ENCODE data around the gene ZBTB42.
"Not testable (repeated sequence)": the region's sequence is repeated elsewhere in the genome, so short reads cannot be mapped to it uniquely, and the experiment has no call there.

ZBTB42 gene

DNA sequence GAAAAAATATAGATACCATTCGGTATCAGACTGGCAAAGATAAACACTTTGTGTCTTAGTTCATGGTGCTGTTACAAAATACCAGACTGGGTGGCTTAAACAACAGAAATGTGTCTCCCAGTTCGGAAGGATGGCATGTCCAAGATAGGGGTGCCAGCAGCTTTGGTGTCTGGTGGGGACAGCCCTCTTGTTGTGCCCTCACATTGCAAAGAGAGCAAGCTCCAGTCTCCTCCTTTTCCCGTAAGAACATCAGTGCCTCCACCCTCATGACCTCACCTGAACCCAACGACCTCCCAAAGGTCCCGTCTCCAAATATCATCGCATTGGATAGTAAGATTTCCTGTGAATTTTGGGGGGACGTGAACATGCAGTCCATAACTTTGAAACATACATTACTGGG, 12.4 kb downstream of the ZBTB42 start:
- no peak for DNase-seq

DNA sequence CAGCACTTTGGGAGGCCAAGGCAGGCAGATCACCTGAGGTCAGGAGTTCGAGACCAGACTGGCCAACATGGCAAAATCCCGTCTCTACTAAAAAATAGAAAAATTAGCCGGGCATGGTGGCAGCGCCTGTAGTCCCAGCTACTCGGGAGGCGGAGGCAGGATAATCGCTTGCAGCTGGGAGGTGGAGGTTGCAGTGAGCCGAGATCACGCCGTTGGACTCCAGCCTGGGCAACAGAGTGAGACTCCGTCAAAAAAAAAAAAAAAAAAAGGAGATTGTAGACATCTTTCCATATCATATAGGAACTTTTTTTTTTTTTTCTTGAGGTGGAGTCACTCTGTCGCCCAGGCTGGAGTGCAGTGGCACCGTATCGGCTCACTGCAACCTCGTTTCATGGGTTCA, 13.8 kb downstream of the ZBTB42 start:
- not testable (repeated sequence) for DNase-seq

DNA sequence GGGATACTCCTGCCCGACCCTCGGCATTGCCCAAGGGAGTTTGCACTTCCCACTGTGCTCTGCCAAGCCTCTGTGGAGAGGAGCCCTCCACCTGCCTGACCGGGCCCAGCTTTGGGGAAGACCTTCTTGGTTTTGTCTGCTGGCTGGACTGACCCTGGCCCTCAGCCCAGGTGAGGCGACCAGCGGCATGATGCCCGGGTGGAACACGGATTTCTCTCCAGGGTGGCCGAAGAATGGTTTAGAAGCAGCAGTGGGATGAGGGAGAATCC, 15.6 kb downstream of the ZBTB42 start:
- no peak for DNase-seq

DNA sequence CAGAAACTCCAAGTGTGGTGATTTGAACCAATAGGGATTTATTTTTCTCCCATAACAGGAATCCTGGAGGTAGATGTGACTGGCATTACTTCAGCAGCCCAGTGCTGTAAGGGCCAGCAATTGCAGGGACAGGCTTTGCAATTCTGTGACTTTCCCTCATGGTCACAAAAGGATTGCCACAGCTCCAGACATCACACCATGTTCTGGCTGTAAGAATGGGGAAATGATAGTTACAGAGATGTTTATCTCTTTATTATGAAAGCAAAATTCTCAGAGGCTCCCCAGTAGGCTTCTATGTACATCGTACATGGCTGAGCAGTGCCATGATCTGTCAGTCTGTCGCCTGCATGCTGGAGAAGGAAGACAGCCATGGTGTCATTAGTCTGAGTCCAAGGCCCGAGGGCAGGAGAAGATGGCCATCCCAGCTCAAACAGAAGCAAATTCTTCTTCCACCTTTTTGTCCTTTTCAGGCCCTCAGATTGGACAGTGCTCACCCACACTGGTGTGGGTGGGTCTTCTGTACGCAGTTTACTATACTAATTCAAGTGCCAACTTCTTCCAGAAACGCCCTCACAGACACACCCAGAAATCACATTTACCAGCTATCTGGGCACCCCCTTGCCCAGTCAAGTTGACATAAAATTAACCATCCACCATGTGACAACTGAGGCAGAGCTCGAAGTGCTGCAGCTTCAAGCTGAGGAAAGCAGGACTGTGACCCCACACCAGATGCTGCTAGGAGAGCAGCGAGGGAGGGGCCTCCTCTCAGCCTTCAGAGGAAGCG, 17.2 kb downstream of the ZBTB42 start:
- no peak for DNase-seq

DNA sequence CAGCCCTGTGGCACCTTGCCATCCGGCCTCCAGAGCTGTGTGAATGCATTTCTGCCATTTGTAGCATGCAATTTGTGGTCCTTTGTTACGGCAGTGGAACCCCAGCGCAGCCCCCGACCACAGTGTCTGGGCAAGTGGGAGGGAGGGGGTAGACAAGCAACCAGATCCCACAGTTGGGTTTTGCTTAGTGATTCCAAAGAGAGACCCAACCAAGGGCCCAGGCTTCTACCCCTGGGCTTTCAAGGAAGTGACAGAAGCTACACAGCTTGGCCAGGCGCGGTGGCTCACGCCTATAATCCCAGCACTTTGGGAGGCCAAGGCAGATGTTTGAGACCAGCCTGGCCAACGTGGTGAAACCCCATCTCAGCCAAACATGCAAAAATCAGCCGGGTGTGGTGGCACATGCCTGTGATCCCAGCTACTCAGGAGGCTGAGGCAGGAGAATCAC, 17.8 kb downstream of the ZBTB42 start:
- no peak for DNase-seq

DNA sequence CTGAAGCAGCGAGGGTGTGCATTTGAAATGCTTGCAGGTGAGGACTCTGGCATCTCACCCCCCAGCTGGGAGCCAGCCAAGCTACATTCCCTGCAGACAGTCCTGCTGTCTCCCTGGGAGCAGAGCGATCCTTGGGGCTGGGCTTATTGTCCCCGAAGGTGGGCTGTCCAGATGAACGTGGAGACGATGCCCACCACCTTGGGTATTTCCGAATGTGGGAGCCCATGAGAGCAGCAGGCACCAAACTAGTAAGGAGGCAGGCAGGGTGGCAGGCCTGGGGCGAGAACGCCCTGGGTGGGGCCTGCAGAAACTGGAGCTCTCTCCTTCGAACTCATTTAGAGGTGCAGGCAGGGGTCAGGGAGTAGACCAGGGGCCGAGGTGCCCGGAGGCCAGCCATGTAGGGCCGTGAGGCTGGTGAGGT, 18.5 kb downstream of the ZBTB42 start:
- no peak for DNase-seq

DNA sequence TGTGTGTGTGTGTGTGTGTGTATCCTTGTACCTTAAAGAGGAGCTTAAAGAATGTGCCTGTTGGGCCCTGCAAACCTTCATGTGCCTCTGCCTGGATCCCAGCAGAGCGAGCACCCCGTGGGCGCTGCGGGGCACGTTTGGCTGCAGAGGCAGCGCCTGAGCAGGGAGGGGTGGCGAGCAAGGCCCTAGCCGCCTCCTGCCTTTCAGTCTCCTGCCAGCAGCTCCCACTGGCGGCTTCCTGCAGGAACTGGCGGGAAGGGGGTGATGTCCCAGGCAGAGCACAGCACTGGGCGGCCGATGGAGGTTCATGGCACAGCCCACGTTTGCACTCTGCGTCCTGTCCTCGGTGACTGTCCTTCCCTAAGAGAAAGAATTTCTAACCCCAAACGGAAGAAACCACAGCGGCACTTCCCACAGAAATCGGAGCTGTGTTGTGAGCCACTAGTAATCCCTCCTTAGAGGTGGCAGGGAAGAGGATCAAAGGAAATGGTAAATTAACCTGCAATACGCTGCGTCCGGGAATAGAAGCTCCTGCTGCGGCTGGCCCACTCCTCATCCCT, 19.8 kb downstream of the ZBTB42 start:
- peak in 1 of 4 experiments; percentile 24 for DNase-seq

DNA sequence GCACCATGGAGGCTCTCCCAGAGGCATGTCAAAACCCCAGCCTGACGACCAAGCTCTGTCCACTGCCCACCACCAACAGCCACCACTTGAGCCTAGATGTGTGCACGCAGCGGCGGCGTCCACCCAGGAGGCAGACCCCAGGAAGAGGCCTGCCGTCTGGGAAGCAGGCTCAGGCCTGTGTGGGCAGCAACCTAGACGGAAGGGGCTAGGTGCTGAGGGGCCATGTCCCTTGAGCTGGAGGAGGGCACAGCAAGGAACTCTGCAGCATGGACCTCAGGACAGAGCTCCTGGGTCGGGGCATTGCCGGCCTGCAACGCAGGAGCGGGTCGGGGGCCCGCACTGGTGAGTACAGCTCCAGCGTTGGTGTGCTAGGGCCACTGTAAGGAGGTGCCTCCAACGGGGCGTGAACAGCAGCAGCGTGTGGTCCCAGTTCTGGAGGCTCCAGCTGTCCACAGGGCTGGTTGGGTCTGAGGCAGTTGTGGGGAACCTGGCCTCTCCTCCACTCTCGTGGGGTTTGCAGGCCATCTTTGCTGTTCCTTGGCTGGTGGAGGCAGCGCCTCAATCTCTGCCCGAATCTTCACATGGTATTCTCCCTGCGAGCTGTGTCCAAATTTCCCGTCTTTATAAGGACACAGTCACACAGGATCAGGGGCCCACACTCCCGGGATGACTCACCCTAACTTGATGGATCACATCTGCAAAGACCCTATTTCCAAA, 20.5 kb downstream of the ZBTB42 start:
- DNase-seq, result no peak

DNA sequence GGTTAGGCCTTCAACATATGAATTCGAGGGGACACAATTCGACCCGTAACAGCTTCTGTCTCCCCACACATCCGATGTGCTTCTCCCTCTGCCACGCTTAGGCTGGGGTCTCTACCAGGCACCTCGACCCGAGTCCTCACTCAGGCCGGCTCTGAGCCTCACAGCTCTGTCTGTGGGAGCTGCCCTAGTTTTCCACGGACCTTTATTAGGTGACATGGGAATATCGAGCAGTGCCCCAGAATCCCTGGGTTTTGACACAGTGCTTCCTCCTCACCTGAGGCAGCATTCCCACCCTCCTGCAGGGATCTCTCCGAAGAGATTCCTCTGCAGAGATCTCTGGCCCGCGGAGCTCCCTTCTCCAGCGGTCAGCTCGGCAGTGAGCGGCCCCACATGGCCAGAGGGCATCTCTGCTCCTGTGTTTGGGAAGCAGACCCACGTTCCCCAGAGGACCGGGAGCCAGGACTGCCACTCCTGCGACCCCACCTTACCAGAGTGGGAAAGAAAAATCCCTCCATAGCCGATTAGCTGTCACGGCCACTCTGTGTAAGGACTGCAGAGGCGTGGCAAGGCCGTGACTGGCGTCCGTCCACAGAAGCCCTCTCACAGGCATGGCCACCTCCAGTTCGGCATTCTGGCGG, 21.2 kb downstream of the ZBTB42 start:
- DNase-seq, result no peak

DNA sequence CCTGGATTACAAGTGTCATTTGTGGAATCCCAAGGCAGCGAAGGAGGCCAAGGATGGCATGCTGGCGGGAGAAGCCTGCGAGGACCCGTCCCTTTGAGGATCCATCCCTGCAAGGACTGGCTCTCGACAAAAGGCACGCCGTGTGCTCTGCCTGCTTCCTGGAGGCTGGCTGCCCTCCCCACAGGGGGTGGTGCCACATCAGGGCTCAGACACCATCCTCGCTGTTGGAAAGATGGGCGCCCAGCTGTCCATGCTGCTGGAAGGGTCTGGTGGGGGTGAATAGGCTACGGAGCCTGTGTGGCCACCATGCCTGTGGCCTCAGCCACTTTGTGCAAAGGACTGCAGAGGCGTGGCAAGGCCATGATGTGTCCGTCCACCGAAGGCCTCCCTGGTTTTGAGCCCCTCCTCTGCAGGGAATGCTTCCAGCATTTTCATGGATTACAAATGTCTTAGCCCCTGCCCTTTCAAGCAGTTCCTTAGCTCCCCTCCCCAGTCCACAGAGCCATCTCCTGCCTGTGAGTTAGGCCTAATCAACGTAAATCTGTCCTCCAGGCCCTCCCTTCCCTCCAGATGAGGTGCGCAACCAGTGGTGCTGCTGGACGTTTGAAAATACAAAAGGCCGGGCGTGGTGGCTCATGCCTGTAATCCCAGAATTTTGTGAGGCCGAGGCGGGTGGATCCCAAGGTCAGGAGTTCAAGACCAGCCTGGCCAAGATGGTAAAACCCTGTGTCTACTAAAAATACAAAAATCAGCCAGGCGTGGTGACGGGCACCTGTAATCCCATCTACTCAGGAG, 22.1 kb downstream of the ZBTB42 start:
- DNase-seq, result no peak

DNA sequence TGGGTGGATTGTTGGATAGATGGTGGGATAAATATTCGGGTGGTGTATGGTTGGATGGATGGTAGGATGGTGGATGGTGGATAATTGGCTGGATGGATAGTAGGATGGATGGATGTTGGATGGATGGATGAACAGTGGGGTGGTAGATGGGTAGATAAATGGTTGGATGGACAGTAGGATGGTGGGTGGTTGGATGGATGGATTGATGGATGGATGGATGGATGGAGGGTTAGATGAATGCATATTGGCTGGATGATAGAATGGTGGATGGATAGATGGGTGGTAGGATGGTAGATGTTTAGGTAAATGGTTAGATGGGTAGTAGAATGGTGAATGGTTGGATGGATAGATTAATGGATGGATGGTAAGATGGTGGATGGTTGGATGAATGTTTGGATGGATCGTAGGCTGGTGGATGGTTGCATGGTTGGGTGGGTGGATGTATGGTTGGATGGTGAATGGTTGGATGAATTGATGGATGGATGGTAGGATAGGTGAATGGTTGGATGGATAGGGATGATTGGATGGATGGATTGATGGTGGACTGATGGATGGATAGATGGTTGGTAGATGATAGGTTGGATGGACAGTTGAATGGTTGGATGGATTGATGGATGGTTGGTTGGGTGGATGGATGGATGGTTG, 23.6 kb downstream of the ZBTB42 start:
- DNase-seq, result no peak

DNA sequence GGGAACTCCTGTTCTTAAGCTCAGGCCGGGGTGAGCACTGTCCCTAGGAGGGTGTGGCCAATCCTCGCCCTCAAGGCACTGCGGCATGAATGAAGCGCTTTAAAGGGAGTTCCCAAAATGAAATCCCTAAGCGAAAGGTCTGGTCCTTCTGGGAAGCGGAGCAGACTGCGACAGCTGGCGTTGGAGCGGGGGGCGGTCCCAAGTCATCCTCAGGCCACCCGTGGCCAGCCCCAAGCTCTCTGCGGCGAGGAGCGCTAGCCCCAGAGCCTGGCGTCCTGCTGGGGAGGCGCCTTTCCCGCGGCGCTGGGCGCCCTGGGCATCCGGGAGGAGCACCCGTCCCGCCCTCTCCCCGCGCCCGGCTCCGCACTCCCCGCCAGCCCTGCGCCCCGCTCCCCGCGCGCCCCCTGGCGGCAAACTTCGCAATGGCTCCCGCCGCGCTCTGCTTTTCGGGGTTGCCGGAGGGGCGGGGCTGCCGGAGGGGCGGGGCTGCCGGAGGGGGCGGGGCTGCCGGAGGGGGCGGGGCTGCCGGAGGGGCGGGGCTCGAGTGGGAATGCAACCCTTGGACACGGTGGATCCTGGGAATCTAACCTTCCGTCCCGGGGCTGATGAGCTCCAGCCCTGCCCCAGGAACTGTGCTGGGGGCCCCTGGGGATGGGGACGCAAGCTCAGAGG, 25.4 kb downstream of the ZBTB42 start:
- DNase-seq, result peak; percentile 87 to 97 (median 96)

DNA sequence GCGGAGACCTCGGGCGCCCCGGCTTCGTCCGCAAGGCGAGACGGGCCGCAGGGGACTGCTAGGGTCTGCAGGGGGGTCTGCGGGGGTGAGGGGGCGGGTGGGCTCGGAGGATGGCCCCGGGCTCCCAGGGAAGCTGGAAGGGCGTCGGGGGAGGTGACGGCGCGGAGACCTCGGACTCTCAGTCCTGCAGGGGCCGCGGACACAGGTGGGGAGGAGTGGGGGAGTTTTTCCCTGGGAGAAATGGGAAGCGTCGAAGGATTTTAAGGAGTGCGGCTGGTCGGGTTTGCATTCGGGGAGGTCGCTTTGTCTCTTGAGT, 25.9 kb downstream of the ZBTB42 start:
- DNase-seq, result no peak

DNA sequence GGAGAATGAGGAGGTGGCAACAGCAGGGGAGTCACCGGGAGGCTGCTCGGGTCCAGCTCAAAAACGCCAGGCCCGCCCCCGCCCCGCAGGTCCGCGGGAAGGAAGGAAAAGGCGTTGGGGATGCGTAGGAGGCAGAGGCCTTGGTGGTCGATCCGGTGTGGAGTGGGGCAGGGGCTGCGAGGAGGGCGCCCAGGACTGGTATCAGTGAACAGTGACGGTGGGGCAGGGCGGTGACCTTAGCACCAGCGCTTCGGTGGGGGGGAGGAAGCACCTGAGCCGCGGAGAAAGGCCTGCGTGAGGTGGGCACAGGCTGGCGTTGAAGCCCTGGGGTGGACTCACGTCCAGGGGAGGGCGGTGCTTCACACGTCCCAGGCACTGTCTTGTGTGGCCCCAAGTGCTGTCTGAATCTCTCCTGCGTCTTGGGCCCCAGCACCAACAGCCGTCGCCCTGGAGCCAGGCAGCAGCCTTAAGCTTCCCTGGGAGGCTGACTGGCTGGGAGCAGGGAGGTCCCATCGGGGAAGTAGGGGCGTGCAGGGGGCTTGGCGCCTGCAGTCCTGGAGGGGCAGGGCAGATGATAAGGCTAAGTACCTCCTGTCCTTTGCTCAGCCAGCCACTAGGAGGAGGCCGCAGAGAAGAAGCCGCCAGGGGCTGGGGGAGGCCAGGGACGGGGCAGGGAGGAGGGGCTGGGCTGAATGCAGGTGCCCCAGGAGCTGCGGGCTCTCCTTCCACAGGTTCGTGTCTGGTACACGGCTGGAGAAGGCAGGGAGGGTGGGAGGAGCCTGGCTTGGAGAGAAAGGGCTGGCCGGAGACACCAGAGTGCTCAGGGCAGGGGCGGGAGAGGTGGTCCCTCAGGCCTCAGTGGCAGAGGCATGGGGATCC, 26.5 kb downstream of the ZBTB42 start:
- peak; percentile 27 to 67 (median 54) for DNase-seq

DNA sequence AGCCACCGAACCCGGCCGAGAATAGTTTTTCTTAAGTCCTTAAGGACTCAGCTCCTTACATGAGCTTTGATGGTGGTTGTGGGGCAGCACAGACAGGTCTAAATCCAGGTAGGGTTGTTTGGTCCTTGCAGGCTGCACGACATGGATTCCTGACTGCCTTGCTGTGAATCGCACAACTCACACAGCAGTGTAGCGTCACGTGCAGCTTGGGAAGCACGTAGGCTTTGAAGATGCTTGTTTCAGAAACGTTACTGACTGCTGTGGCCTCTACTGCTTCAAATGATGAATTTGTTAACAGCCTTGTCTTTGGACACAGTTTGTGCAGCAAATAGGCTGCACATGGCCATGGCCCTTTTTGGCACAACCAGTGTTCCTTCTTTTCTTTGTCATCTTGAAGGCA, 29.9 kb downstream of the ZBTB42 start:
- DNase-seq, result no peak

DNA sequence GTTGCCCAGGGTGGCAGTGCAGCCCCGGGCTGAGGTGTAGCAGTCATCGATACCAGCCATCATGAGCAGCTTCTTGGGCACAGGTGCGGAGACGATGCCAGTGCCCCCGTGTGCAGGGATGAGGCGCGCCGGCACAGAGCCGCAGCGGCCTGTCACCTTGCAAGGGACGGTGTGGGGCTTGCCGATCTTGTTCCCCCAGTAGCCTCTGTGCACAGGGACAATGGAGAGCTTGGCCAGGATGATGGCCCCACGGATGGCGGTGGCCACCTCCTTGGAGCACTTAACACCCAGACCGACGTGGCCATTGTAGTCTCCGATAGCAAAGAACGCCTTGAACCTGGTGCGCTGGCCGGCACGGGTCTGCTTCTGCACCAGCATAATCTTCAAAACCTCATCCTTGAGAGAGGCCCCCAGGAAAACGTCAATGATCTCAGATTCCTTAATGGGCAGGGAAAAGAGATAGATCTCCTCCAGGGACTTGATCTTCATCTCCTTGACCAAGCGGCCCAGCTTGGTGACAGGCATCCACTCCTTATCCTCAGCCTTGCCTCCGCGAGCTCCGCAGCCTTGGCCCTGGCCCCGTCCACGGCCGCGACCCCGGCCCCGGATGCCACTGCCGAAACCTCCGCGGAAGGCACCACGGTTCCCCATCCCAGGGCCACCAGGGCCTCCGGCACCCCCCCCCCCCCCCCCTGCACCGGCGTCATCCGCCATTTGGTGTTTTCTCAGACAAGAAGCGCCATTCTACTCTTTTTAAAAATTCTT, 35.5 kb downstream of the ZBTB42 start:
- DNase-seq, result not testable (repeated sequence)

DNA sequence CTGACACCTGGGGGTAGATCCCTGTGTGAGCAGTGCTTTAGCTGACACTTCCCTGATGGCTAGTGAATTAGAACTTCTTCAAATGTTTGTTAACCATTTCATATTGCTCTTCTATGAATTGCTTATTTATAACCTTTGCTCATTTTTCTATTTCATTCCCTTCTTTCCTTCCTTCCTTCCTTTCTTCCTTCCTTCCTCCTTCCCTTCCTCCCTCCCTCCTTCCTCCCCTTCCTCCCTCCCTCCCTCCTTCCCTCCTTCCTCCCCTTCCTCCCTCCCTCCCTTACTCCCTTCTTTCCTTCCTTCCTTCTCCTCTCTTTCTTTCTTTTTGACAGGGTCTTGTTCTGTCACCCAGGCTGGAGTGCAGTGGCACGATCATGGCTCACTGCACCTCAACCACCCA, 40.8 kb downstream of the ZBTB42 start:
- no peak for DNase-seq

DNA sequence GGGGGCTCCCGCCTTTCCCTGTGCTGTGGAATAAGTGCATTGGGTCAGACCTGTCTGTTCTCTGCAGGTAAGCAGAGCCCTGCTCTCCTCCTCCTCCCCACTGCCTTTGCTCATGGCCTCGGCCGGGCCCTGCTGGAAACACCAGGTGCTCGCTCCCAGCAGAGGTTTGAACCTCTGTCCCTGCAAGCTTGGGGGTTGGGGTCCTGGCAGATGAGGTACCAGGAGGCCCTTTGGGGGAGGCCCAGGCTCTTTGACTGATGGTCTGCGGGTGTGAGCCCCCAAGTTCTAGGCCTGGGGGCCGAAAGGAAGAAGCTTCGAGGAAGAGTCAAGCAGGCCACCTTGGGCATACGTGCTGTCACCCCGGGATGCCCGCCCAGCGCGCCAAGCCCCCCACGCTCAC, 42.1 kb downstream of the ZBTB42 start:
- DNase-seq, result no peak

DNA sequence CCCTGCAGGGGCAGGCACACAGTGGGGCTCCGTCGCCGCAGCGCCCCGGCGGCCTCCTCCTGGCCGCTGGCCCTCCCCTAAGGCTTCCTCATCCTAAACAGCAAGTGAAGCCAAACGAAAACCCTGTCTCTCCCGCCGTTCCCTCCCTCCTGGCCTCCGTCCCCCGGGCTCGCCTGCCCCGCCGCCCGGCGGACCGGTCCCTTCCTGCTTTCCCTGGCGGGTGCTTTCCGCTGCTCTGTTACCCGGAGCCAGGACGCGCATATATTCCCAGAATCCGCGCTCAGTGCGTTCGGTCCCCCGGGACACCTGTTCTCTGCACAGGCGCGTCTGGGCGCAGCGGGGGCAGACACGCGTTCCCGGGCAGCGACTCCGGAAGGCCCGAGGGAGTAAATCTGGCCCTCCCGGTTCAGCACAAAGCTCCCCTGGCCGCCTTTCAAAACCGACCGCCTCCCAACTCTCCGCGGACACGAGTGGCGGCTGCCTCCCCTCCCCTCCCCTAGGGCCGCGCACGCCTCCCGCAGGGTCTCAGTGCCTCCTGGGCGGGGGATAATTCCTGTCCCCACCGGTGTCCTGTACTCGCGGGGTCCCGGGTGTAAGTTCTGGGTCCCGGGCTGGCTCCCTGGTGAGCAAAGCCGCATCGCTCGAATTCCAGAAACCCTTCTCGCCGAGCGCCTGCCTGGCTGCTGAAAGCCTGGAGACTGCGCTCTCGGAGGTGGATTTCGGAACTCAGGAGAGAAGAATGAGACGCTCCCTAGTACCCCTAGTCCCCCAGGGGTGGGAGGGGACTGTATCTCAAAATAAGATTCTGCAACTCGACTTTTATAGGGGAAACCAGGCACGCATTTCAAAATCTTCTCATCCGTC, 42.8 kb downstream of the ZBTB42 start:
- peak in 1 of 4 experiments; percentile 20 for DNase-seq
